ENCODE data around the gene ZNF276.

DNA sequence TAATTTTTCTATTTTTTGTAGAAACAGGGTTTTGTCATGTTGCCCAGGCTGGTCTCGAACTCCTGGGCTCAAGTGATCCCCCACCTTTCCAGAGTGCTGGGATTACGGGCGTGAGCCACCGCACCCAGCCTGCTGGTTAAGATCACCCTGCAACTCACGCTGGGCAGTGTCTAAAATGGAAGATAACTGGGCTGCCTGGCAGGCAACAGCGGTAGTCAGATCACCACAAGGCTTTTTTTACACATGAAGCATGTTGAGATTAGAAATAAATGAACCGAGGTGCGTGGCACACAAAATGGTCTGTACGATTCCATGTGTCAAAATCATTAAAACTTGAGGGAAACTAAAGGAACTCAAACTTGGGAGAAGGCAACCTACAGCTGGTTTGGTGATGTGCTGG, 26.7 kb downstream of the ZNF276 start:
- TF ChIP-seq, protein P1, sequence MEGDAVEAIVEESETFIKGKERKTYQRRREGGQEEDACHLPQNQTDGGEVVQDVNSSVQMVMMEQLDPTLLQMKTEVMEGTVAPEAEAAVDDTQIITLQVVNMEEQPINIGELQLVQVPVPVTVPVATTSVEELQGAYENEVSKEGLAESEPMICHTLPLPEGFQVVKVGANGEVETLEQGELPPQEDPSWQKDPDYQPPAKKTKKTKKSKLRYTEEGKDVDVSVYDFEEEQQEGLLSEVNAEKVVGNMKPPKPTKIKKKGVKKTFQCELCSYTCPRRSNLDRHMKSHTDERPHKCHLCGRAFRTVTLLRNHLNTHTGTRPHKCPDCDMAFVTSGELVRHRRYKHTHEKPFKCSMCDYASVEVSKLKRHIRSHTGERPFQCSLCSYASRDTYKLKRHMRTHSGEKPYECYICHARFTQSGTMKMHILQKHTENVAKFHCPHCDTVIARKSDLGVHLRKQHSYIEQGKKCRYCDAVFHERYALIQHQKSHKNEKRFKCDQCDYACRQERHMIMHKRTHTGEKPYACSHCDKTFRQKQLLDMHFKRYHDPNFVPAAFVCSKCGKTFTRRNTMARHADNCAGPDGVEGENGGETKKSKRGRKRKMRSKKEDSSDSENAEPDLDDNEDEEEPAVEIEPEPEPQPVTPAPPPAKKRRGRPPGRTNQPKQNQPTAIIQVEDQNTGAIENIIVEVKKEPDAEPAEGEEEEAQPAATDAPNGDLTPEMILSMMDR (IDR thresholded peaks at IDR 0.05; ENCODE audit: low read length) = no peak
- no peak for TF ChIP-seq EZH2phosphoT487 (IDR thresholded peaks at IDR 0.05; ENCODE audit: low read length)
